Central memory CD4-positive, alpha-beta T cell (primary cell): Measurements from ENCODE around the gene CHRNA4.
"Not testable (repeated sequence)": the region's sequence is repeated elsewhere in the genome, so short reads cannot be mapped to it uniquely, and the experiment has no call there.

Source experiments
- DNase-seq: peaks from one replicate; pipeline ENCODE4 v3.0.0; 2022

CHRNA4 gene

GRCh38 chr20:63348828-63349515 is 12.2 kb downstream of the CHRNA4 start:
- no peak for DNase-seq

- DNase-seq = no peak
These were observed 13.0 kb downstream of the CHRNA4 start for GRCh38 chr20:63347950-63348827.

GRCh38 chr20:63347081-63347741 is 13.9 kb downstream of the CHRNA4 start:
- no peak for DNase-seq

GRCh38 chr20:63346131-63347080 is 14.7 kb downstream of the CHRNA4 start:
- no peak for DNase-seq

- DNase-seq = no peak
These were observed 15.6 kb downstream of the CHRNA4 start for GRCh38 chr20:63345328-63346100.

GRCh38 chr20:63344616-63345327 is 16.4 kb downstream of the CHRNA4 start:
- no peak for DNase-seq

GRCh38 chr20:63343460-63344445 is 17.4 kb downstream of the CHRNA4 start:
- no peak for DNase-seq

- no peak for DNase-seq
These were observed 18.3 kb downstream of the CHRNA4 start for GRCh38 chr20:63342561-63343459.

GRCh38 chr20:63340158-63340688 is 20.9 kb downstream of the CHRNA4 start:
- not testable (repeated sequence) for DNase-seq

- DNase-seq = not testable (repeated sequence)
These were observed 21.7 kb downstream of the CHRNA4 start for GRCh38 chr20:63339154-63340094.

- DNase-seq = no peak
These were observed 23.2 kb downstream of the CHRNA4 start for GRCh38 chr20:63337786-63338420.

- DNase-seq = no peak
These were observed 24.9 kb downstream of the CHRNA4 start for GRCh38 chr20:63336232-63336752.

GRCh38 chr20:63335711-63336110 is 25.4 kb downstream of the CHRNA4 start:
- DNase-seq = no peak

- not testable (repeated sequence) for DNase-seq
These were observed 26.1 kb downstream of the CHRNA4 start for GRCh38 chr20:63335060-63335459.

- DNase-seq = no peak
These were observed 26.8 kb downstream of the CHRNA4 start for GRCh38 chr20:63334356-63334755.

- DNase-seq = no peak
These were observed 27.8 kb downstream of the CHRNA4 start for GRCh38 chr20:63333241-63333836.
